Islet of Langerhans (tissue), 1 donor: Measurements from ENCODE around the gene ATP2A1.
"Not testable (repeated sequence)": the region's sequence is repeated elsewhere in the genome, so short reads cannot be mapped to it uniquely, and the experiment has no call there.

Experiments used
- FAIRE-seq: peaks from one replicate; lab custom pipeline; 2011; peaks lifted over from hg19 to GRCh38; lab: Jason Lieb, UNC

ATP2A1 gene

GRCh38 chr16:28910086-28911031, 32.1 kb downstream of the ATP2A1 start:
- no peak for FAIRE-seq

DNA sequence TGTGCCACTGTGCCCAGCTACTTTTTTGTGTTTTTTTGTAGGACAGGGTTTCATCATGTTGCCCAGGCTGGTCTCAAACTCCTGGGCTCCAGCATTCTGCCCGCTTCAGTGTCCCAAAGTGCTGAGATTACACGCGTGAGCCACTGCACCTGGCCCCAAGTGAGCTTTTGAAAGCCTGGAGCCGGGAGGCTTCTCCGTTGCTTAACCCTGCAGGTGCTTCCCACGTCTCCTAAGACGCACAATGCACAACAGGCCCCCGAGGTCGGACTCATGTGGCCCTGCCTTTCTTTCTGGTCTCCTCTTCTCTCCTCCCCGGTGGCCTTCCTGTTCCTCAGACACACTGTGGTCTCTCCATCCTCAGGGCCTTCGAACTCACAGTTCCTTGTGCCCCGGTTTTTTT, 34.3 kb downstream of the ATP2A1 start:
- no peak for FAIRE-seq

- FAIRE-seq: no peak
Measured at GRCh38 chr16:28913946-28914724, 35.8 kb downstream of the ATP2A1 start.

DNA sequence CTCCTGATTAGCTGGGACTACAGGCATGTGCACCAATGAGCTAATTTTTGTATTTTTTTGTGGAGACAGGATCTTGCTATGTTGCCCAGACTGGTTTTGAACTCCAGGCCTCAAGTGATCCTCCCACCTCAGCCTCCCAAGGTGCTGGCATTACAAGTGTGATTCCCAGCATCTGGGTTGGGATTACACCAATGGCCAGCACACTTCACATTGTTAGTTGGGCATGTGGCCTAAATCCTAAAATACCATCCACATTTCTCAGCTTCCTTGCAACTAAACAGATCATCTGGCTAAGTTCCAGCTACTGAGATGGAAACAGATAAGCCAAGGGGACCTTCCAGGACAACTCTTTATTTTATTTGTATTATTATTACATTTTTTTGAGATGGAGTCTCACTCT, 36.9 kb downstream of the ATP2A1 start:
- FAIRE-seq: no peak

DNA sequence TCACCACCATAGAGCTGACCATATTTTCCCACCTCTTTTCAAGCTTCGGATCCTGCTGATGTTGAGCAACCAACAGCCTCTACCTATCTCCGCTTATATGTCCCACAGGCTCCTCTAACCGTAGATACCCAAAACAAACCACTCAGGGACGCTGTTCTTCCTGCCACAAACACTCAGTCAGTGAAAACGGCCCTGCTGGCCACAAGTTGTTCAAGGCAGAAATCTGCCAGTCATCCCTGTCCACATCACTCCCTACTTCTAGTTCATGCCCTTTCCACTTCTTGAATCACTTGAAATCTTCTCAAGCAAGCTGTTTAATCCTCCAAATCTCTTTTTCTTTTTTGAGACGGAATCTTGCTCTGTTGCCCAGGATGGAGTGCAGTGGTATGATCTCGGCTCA, 38.8 kb downstream of the ATP2A1 start:
- FAIRE-seq: no peak

DNA sequence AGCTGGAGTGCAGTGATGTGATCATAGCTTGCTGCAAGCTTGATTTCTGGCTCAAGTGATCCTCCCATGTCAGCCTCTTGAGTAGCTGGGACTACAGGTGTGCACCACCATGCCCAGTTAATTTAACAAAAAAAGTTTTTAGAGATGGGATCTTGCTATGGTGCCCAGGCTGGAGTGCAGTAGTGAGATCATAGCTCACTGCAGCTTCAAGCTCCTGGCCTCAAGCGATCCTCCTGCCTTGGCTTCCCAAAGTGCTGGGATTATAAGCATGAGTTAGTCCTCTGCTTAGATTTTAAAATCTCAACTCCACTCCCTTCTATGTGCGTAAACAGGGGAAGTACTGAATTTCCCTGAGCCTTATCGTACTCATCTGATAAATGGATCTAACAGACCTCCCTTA, 40.4 kb downstream of the ATP2A1 start:
- no peak for FAIRE-seq

DNA sequence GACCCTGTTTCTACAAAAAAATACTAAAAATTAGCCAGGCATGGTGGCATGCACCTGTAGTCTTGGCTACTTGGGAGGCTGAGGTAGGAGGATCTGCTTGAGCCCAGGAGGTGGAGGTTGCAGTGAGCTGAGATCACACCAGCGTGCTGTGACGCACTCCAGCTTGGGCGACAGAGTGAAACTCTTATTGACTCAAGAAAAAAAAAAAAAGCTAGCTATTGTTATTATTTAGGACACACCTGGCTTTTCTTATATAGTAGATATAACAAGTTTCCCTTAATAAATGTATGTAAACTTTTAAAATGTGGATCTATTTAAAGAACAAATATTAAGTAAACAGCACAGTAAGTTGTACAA, 44.9 kb downstream of the ATP2A1 start:
- FAIRE-seq: no peak

- no peak for FAIRE-seq
Measured at GRCh38 chr16:28923652-28924398, 45.5 kb downstream of the ATP2A1 start.

GRCh38 chr16:28924399-28924761, 46.1 kb downstream of the ATP2A1 start:
- no peak for FAIRE-seq

- no peak for FAIRE-seq
Measured at GRCh38 chr16:28924762-28925385, 46.6 kb downstream of the ATP2A1 start, which contains the start of gene RABEP2. Gene RABEP2, minus strand, starts transcription at chr16:28925238. Its CDS starts 75 bp downstream, at chr16:28925163.

DNA sequence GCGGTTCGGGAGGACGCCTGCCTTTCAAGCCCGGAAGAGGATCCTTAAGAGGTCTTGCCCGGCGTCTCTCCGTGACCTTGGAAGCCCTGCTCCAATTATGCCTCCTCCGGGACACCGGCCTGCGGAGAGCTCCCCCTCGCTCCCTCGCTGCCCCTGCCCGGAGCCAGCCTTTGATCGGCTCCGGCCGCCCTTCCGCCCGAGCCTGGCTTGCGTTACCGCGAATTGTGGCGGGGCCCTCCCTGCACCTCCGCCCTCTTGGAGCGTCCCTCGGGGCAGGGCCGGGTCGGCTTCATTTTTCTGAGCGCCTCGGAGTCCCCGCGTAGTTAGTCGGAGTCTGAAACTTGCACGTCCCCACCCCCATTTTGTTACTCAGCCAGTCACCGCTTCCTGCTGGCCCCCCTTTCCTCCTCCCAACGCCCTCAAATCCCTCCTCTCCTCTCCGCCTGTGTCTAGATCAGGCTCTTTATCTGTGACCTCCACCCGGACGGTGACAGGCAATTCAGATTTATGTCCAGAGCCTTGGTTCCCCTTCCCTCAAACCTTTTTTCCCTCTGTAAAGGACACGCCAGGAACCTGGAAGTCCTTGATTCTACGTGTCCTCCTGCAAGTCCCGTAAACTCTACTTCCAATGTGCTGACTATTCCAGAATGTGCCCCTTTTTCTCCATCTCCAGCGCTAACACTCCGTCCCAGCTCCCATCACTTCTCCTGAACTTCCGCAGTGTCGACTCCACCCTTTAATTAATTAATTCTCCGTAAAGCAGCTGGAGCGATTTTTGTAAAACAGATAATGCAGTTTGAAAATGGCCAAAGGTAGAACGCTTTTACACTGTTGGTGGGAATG, 47.3 kb downstream of the ATP2A1 start:
- FAIRE-seq: no peak

GRCh38 chr16:28926284-28926683, 48.0 kb downstream of the ATP2A1 start:
- not testable (repeated sequence) for FAIRE-seq

DNA sequence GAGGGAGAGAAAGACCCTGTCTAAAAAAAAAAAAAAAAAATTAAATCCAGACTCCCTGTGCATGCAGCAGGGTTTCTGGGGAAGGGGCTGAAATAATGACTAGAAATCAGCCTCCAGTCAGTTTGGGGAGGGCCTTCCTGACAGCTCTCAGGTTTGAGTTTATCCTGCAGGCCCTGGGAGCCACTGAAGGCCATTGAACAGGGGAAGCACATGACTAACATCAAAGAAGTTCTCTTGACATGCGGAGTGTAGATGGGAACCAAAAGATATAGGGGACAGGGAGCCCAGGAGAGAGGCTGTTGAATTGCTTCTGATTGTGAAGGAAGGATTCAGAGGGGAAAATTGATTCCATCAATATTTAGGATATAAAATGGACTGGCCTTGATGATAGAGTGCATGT, 49.5 kb downstream of the ATP2A1 start:
- FAIRE-seq: no peak

DNA sequence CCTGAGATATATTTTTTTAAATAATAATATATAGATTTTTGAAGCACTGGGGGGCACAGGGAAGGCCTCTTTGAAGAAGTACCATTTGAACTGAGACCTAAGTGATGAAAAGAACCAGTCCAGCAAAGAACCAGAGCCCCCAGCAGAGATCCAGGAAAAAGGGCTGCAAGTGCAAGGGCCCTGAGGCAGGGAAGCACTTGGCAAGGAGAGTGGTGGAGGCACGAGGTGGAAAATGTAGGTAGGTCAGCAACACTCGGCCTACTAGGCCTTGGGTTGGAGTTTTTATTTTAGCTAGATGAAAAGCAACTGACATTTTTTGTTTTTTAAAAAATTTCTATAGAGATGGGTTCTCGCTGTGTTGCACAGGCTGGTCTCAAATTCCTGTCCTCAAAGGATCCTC, 51.9 kb downstream of the ATP2A1 start:
- FAIRE-seq: no peak

GRCh38 chr16:28930652-28931051, 52.4 kb downstream of the ATP2A1 start:
- no peak for FAIRE-seq

- no peak for FAIRE-seq
Measured at GRCh38 chr16:28931801-28932225, 53.5 kb downstream of the ATP2A1 start, which contains the start of gene CD19. Gene CD19, plus strand, starts transcription at chr16:28931971. Its CDS starts 30 bp downstream, at chr16:28932001.

GRCh38 chr16:28932339-28933141, 54.3 kb downstream of the ATP2A1 start:
- FAIRE-seq: no peak

DNA sequence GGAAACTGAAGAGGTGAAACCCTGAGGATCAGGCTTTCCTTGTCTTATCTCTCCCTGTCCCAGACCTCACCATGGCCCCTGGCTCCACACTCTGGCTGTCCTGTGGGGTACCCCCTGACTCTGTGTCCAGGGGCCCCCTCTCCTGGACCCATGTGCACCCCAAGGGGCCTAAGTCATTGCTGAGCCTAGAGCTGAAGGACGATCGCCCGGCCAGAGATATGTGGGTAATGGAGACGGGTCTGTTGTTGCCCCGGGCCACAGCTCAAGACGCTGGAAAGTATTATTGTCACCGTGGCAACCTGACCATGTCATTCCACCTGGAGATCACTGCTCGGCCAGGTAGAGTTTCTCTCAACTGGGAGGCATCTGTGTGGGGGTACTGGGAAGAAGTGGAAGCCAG, 54.9 kb downstream of the ATP2A1 start:
- FAIRE-seq: no peak

DNA sequence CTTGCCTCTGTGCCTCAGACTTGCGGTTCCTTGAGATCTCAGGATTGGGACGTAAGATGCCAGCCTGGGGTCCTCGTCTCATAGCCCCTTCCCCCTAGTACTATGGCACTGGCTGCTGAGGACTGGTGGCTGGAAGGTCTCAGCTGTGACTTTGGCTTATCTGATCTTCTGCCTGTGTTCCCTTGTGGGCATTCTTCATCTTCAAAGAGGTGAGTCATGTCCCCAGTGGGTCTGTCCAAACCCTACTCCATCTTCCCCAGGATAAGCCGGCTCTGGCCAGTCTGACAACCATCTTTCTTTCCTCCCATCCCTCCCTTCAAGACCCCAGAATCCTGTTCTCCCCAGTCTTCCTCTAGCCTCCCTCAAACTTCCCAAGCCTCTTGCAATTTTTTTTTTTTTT, 57.1 kb downstream of the ATP2A1 start:
- no peak for FAIRE-seq
